ENCODE measurements around the gene JAG2.

- TF ChIP-seq POLR2A (IDR thresholded peaks at IDR 0.05) (no peak), CTCF (IDR thresholded peaks at IDR 0.05) (no peak)
Observed at GRCh38 chr14:105213361-105213760, 44.8 kb upstream of the JAG2 start.

Measured in breast epithelium (tissue), 3 donors.